OCI-LY7 (cell line): ENCODE results near the gene WNT4. TPM values are rescaled to one million over a fixed set of nuclear protein-coding genes. Genes with fewer than 3 reads are reported as not detected.

Experiments used
- BruUV-seq: library from RNA; stranded (reverse); fragments of 400-500 nt; replicated peaks from 2 replicates; lab custom pipeline; 2021; lab: Mats Ljungman, UMichigan
- CTCF ChIA-PET: fragments of 300-600 bp; sonication (Branson Sonifier 250); formaldehyde crosslinking; loops from one replicate; lab custom pipeline; 2022; ENCODE audit warnings: antibody characterized with exemption; ENCODE audit not compliant: unreplicated experiment; lab: Charles Lee
- POLR2A ChIA-PET: fragments of 300-600 bp; sonication (Branson Sonifier 250); formaldehyde crosslinking; loops from one replicate; lab custom pipeline; 2022; ENCODE audit warnings: antibody characterized with exemption; lab: Charles Lee
- DNase-seq: peaks from one replicate; pipeline ENCODE4 v3.0.0-alpha.2; 2015; ENCODE audit warnings: low spot score
- H2AFZ ChIP-seq: fragments of 200-600 bp; sonication (generic), shearing (Covaris generic); 2 replicates; pipeline ENCODE4 v1.6.1; 2014; ENCODE audit warnings: mild to moderate bottlenecking, antibody characterized with exemption, low read length, moderate library complexity
- H3K27ac ChIP-seq: fragments of 200-600 bp; sonication (generic); 2 replicates; pipeline ENCODE4 v1.5.1; 2014; ENCODE audit warnings: mixed run types, low read depth, mild to moderate bottlenecking, moderate library complexity, low read length, inconsistent platforms; ENCODE audit not compliant: poor library complexity, severe bottlenecking
- H3K36me3 ChIP-seq: fragments of 200-600 bp; sonication (generic); 2 replicates; pipeline ENCODE4 v1.6.1; 2014; ENCODE audit warnings: mild to moderate bottlenecking, antibody characterized with exemption, low read length, moderate library complexity, mixed read lengths; ENCODE audit not compliant: insufficient read depth
- H3K4me1 ChIP-seq: fragments of 200-600 bp; sonication (generic); 2 replicates; pipeline ENCODE4 v1.5.1; 2014; ENCODE audit warnings: mild to moderate bottlenecking, low read length; ENCODE audit not compliant: insufficient read depth, poor library complexity, severe bottlenecking
- H3K4me2 ChIP-seq: fragments of 200-600 bp; sonication (generic); 2 replicates; pipeline ENCODE4 v1.6.1; 2014; ENCODE audit warnings: mild to moderate bottlenecking, low read length
- H3K4me3 ChIP-seq: fragments of 200-600 bp; sonication (generic); 2 replicates; pipeline ENCODE4 v1.5.1; 2014; ENCODE audit warnings: mild to moderate bottlenecking, low read depth, low read length; ENCODE audit not compliant: poor library complexity, severe bottlenecking
- H3K79me2 ChIP-seq: fragments of 200-600 bp; sonication (generic); 2 replicates; pipeline ENCODE4 v1.6.1; 2016; ENCODE audit warnings: low read depth, mild to moderate bottlenecking, low read length, moderate library complexity, mixed read lengths; ENCODE audit not compliant: insufficient read depth
- H3K9me2 ChIP-seq: fragments of 200-600 bp; sonication (generic); 2 replicates; pipeline ENCODE4 v1.6.1; 2016; ENCODE audit warnings: mild to moderate bottlenecking, low read length, mixed read lengths; ENCODE audit not compliant: insufficient read depth
- H3K9me3 ChIP-seq: fragments of 200-600 bp; sonication (generic); 2 replicates; pipeline ENCODE4 v1.6.1; 2014; ENCODE audit warnings: mild to moderate bottlenecking, mixed run types, low read length, mixed read lengths
- H4K20me1 ChIP-seq: fragments of 200-600 bp; sonication (generic); 2 replicates; pipeline ENCODE4 v1.6.1; 2014; ENCODE audit warnings: mild to moderate bottlenecking, antibody characterized with exemption, low read length, moderate library complexity, mixed read lengths; ENCODE audit not compliant: insufficient read depth
- CTCF ChIP-seq: fragments of 200-600 bp; sonication (generic); conservative IDR thresholded peaks from 2 replicates; pipeline ENCODE4 v1.5.1; 2014; ENCODE audit warnings: mild to moderate bottlenecking, antibody characterized with exemption, low read length, moderate library complexity, mixed read lengths
- EZH2phosphoT487 ChIP-seq: fragments of 200-600 bp; sonication (generic); IDR thresholded peaks from 2 replicates; pipeline ENCODE4 v1.6.1; 2018; ENCODE audit warnings: low read depth, borderline replicate concordance, mild to moderate bottlenecking, mixed run types, antibody characterized with exemption, low read length, moderate library complexity, mixed read lengths
- intact Hi-C: fragments of 100-400 bp; cut with micrococcal nuclease; formaldehyde crosslinking; loops from one replicate; pipeline ENCODE4 v1.10.0; 2022; ENCODE audit not compliant: unreplicated experiment
- total RNA-seq, 2 experiments: library from RNA; depleted of rRNA in 1 of 2; stranded (reverse); fragments of >200 nt in 1 of 2; shearing (Covaris generic) in 1 of 2; gene quantifications; 2 replicates each; pipeline ENCODE4 v1.2.3, GENCODE V29; 2014 to 2022

WNT4 gene
- total RNA-seq, 2 experiments from 2014 or later = not detected

- Histone ChIP-seq H3K4me2 (no peak overlapping the region), H3K4me3 (no peak overlapping the region), H3K79me2 (no peaks in the 10 kb centered on the region), H3K36me3 (no peaks in the 10 kb centered on the region), H4K20me1 (no peaks in the 10 kb centered on the region), H3K9me3 (no peaks in the 10 kb centered on the region), H3K4me1 (no peaks in the 10 kb centered on the region), H2AFZ (no peak overlapping the region), H3K27ac (no peak overlapping the region), H3K9me2 (no peaks in the 10 kb centered on the region)
- BruUV-seq = no TSS peak
- intact Hi-C loops = no loop called here
- no peak for DNase-seq
- TF ChIP-seq CTCF = no peak
- TF ChIP-seq EZH2phosphoT487 = no peak
- ChIA-PET CTCF (no interaction called here), POLR2A (no interaction called here)
Measured at GRCh38 chr1:22189619-22190018, 46.7 kb upstream of the WNT4 start.

- ChIA-PET CTCF (no interaction called here), POLR2A (no interaction called here)
- Histone ChIP-seq H3K4me2 (no peak overlapping the region), H3K4me3 (no peak overlapping the region), H3K9me3 (no peaks in the 10 kb centered on the region), H3K36me3 (no peaks in the 10 kb centered on the region), H2AFZ (no peak overlapping the region), H3K27ac (no peak overlapping the region), H3K79me2 (no peaks in the 10 kb centered on the region), H3K9me2 (no peaks in the 10 kb centered on the region), H4K20me1 (no peaks in the 10 kb centered on the region), H3K4me1 (no peaks in the 10 kb centered on the region)
- intact Hi-C loops = no loop called here
- DNase-seq = no peak
- BruUV-seq = no TSS peak
- TF ChIP-seq CTCF (no peak), EZH2phosphoT487 (no peak)
Measured at GRCh38 chr1:22188914-22189313, 46.0 kb upstream of the WNT4 start.

GRCh38 chr1:22188436-22188835, 45.5 kb upstream of the WNT4 start:
- CTCF ChIA-PET = no interaction called here

More at GRCh38 chr1:22188436-22188835, 45.5 kb upstream of the WNT4 start:
- Histone ChIP-seq H3K36me3 (no peaks in the 10 kb centered on the region), H4K20me1 (no peaks in the 10 kb centered on the region), H3K4me2 (no peak overlapping the region), H3K79me2 (no peaks in the 10 kb centered on the region), H3K27ac (no peak overlapping the region), H3K9me2 (no peaks in the 10 kb centered on the region), H3K4me1 (no peaks in the 10 kb centered on the region), H3K9me3 (no peaks in the 10 kb centered on the region), H2AFZ (no peak overlapping the region), H3K4me3 (no peak overlapping the region)
- no peak for DNase-seq
- intact Hi-C loops = no loop called here
- TF ChIP-seq CTCF (no peak), EZH2phosphoT487 (no peak)
- no TSS peak for BruUV-seq
- POLR2A ChIA-PET = no interaction called here
